Activated gamma-delta T cell treated with Interleukin-2 at 50 U/mL for 16 hours (primary cell): ENCODE data around the gene GALNT11.
"Not testable (repeated sequence)": the region's sequence is repeated elsewhere in the genome, so short reads cannot be mapped to it uniquely, and the experiment has no call there.

Experiments
- DNase-seq: peaks from one replicate; pipeline ENCODE4 v3.0.0-alpha.2; 2020

Gene GALNT11

DNA sequence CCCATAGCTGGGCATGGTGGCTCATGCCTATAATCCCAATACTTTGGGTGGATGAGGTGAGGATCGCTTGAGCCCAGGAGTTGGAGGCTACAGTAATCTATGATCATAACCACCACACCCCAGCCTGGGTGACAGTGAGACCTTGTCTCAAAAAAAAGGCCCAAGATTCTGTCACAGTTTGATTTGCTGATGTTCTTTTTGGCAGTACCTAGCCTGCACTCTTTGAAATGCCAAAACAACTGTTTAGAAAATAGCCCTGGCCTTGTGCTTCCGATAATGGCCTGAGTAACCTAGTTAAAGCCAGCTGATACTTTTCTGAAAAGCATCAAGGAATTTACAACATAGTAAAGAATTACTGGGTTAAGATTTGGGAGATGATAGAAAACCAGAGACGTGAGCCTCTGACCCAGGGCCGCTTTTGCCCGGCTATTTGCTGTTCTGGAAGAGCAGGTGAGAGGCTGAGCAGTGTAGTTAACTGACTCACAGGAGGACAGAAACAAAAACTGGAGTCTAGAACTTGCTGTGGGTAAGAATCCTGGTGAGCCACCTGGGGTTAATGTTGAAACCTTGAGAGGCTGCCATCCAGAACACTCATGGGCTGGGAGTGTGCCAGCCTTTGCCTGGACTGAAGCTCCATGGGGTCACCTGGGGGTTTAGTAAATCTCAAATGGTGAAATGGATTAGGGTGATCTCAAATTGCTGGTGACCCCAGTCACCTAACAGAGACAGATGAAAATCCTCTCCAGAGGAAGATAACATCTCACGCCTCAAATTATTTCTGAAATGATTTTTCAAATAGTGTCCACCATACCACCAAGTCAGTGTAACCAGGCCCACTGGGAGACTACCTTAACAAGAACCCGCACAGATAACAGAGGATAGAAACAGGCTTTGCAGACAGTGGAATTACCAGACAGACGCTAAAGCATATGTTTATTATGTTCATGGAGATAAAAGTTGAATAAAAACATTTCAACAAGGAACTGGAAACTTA is 51.8 kb downstream of the GALNT11 start:
- DNase-seq: no peak

GRCh38 chr7:152078025-152078424 is 52.6 kb downstream of the GALNT11 start:
- DNase-seq: no peak

GRCh38 chr7:152078786-152079185 is 53.3 kb downstream of the GALNT11 start:
- DNase-seq: no peak

DNA sequence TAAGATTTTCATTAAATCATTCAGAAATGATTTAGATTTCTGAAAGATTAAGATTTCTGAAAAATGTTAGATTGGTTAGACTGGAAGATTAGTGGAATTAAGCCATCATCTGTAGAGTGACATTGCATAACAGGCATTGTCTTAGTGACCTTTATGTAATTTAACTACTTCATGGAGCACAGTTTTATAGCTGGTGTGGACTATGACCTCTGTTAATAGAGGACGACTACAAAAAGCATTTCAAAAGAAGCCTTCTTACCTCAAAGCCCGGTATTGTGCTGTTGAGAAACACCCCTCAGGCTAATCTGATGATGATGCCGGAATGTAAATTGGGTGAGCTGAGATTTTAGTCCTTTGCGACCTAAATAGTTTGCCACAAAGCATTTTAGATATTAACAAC is 55.6 kb downstream of the GALNT11 start:
- no peak for DNase-seq

- DNase-seq: not testable (repeated sequence)
Observed at GRCh38 chr7:152082073-152082721, 56.7 kb downstream of the GALNT11 start.

DNA sequence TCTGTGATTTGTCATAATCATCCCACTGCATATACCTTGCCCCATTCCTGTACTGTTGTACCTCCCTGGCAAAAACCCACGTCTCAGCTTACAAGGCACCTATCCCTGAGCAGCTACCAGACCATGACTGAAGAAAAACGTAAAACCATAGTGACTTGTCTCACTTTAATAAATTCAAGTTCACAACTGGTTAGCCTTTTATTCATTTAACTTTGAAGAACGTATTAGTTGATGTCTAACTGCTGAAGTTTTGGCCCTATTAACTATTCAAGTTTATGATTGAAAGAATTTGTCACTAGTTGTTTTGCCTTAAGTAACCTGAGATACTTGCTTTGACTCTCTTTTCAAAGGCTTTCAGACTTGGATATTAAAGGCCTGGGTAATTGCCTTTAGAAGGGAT is 59.7 kb downstream of the GALNT11 start:
- no peak for DNase-seq

- no peak for DNase-seq
Observed at GRCh38 chr7:152086513-152086912, 61.0 kb downstream of the GALNT11 start.

- no peak for DNase-seq
Observed at GRCh38 chr7:152089183-152089582, 63.7 kb downstream of the GALNT11 start.

DNA sequence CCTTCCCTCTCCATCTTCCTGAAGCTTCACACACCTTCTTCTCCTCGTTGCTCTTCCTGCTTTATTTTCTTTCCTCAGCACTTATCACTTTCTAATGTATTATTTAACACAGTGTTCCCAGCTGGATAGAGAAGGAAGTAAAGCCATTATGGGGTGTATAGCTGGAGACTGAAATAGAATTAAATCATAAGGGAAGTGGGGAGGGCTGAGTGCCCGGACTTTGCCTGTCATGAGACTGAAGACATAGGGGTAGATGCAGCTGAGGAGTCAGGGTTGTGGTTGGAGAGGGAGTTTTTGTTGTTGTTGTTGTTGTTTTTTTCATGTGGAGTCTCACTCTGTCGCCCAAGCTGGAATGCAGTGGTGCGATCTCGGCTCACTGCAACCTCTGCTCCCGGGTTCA is 65.3 kb downstream of the GALNT11 start:
- DNase-seq: no peak

DNA sequence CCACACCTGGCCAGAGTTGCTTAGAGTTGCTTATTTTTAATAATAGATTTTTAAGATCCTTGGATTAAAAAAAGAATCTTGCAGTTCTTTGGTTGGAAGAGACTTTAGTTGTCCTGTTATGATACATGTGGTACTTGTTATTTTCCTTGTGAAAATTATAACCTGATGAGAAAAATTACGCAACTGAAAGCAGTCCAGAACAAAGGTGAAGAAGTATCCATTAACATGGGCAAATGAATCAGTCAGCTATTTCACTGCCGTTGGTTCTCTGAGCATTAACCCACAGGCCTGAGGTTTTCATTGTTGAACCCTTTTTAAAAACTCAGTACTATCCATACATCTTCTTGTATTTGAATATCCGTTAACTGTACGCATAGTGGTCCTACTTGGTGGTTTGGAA is 68.2 kb downstream of the GALNT11 start:
- DNase-seq: no peak

DNA sequence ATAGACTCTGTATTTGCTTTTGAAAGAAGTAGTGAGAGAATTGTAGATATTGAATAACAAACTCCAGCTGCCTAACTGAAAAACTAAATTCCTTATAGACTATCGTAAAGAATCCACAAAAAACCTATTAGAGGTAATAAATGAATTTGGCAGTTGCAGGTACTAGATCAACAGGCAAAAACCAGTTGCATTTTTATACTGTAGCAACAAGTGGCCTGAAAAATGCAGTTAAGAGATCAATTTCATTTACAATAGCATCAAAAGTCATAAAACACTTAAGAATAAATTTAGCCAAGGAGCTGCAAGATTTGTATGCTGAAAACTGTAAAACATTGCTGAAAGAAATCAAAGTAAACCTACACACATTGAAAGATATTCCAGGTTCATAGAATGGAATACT is 70.3 kb downstream of the GALNT11 start:
- no peak for DNase-seq

- no peak for DNase-seq
Observed at GRCh38 chr7:152097330-152097729, 71.9 kb downstream of the GALNT11 start.

DNA sequence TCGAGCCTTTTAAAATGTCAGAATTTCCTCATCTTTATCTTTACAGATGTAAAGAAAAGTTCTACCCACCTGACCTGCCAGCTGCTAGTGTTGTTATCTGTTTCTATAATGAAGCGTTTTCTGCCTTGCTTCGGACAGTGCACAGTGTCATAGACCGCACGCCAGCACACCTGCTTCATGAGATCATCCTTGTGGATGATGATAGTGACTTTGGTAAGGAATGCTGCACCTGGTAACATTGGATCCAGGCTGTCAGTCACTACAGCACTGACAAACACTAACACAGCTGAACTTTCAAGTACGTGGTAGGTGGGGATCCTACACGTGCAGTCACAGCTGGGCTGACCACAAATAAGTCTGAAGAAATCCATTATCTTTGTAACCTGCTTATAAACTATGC is 77.6 kb downstream of the GALNT11 start:
- DNase-seq: no peak

- no peak for DNase-seq
Observed at GRCh38 chr7:152103691-152104090, 78.2 kb downstream of the GALNT11 start.

- DNase-seq: no peak
Observed at GRCh38 chr7:152105205-152105604, 79.7 kb downstream of the GALNT11 start.

DNA sequence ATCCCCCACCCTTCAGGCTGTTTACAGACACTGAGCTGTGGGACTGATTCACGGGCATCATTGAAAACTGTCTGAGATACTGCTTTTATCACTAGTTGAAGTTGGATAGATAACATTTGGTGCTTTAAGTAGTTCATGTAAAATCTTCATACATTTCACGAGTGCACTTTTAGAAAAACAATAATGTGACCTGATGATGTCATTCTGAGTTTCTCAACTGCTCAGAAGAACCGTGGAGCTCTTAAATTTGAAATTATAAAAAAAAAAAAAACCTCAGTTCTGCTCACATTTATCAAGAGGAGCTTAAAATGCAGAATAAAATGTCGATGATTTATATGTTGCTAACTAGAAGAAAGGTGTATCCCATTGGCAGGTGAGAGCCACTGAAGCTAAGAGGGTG is 81.5 kb downstream of the GALNT11 start:
- DNase-seq: no peak

DNA sequence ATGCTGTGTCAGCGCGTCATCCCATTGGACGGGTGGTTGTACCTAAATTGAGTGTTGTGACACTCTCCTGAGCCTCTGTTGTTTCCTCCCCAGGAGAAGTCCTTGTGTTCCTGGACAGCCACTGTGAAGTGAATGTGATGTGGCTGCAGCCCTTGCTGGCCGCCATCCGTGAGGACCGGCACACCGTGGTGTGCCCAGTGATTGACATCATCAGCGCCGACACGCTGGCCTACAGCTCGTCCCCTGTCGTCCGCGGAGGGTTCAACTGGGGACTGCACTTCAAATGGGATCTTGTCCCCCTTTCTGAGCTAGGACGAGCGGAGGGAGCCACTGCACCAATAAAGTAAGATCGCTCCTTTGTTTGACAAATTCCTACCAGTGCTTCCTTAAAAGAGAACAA is 82.5 kb downstream of the GALNT11 start:
- DNase-seq: no peak

DNA sequence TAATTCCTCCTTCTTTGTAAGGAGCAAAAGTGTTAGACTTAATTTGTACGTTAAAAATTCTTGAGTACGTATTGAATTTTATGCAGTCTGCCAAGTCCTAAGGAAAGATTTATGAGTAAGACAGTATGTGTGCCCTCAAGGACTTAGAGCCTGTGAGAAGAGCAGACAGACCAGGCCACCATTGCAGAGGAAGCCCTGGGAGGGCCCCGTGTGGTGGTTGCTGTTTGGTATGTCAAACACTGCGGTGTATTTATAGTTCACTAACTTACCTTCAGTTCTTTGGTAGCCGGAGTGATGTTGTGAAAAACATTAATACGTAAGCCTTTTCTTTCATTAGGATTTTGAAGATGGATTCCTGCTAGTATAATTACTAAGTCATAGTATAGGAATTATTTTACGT is 82.9 kb downstream of the GALNT11 start:
- DNase-seq: no peak

DNA sequence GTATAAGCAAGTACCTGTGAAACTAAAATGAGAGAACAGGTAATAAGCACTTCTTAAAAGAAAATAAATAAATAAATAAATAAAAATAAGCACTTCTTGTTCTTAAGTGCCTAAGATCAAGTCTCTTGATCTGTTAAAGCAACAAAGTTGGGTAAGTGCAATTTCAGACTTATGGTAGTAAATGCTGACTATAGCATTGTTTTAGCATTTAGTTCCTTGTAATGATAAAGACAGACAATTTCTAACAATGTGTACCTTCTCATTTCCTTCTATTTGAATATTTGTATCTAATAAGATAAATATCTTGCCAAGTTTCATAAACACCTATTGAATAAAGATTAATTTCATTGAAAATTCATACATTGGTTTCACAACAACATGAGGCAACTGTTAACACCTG is 87.4 kb downstream of the GALNT11 start:
- DNase-seq: no peak

DNA sequence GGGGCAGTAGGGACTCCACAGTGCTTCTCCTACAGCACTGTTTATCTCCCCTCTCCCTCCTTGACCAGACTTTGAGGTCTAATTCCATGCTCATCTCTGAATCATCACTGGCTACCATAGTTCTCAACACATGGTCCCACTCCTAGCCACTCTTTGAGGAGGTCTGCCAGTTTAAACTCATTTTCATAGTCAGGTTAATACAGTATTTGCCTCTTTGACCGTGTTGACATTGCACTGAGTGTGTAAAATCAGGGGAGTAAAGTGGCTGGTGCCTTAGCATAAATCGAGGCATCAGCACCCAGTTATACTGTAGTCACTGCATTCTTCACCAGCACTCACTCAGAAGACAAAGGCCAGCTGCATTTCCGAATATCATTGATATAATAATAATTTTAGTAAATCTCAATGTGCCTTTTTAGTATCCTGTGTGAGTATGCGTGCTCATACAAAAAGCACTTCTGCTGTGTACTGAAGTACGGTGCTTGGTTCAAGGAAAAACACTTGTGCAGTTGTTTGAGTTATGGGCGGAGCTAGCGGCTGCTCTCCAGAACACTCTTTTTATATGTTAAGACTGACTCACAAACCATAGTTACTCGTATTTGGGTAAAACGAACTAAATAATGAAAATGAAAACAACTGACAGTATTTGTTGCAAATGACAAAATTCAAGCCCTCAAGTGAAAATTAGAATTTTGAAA is 89.7 kb downstream of the GALNT11 start:
- DNase-seq: no peak

GRCh38 chr7:152117356-152117755 is 91.9 kb downstream of the GALNT11 start:
- DNase-seq: no peak

- no peak for DNase-seq
Observed at GRCh38 chr7:152120210-152120609, 94.7 kb downstream of the GALNT11 start.

- DNase-seq: no peak
Observed at GRCh38 chr7:152120776-152121175, 95.3 kb downstream of the GALNT11 start.

DNA sequence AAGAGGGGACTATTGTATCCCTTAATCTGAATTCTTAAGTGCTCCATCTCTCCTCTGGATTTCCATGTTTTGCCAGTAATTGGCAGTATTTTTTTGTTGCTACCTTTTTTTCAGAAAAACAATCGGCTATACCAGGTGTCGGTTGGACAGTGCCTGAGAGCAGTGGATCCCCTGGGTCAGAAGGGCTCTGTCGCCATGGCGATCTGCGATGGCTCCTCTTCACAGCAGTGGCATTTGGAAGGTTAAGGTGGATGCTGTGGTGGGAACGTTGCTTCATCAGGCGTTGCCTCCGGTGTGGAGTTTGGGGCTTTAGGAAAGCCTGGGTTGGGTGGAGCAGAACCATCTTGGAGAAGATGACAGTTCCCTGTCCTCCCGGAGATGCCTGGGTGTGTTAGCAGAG is 96.0 kb downstream of the GALNT11 start:
- DNase-seq: no peak
